ENCODE results near the gene CWC27.

DNA sequence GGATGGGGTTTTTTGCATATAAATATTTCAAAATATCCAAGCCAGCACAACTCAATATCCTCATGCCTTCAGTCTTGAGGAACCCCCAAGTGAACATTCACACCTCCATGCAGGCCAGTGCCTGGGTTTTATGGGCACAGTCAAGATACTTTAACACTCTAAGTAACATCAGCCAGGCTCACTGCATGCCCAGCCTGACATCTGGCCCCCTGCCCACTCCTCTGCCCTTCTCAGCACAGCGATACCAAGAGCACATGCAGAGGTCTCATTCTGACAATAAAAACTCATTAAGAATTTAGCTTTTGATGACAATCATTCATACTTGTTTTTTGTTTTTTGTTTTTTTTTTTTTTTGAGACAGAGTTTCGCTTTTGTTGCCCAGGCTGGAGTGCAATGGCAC is 250.0 kb downstream of the CWC27 start:
- no peak for TF ChIP-seq CTCF (IDR thresholded peaks at IDR 0.05)
- TF ChIP-seq, protein P1, sequence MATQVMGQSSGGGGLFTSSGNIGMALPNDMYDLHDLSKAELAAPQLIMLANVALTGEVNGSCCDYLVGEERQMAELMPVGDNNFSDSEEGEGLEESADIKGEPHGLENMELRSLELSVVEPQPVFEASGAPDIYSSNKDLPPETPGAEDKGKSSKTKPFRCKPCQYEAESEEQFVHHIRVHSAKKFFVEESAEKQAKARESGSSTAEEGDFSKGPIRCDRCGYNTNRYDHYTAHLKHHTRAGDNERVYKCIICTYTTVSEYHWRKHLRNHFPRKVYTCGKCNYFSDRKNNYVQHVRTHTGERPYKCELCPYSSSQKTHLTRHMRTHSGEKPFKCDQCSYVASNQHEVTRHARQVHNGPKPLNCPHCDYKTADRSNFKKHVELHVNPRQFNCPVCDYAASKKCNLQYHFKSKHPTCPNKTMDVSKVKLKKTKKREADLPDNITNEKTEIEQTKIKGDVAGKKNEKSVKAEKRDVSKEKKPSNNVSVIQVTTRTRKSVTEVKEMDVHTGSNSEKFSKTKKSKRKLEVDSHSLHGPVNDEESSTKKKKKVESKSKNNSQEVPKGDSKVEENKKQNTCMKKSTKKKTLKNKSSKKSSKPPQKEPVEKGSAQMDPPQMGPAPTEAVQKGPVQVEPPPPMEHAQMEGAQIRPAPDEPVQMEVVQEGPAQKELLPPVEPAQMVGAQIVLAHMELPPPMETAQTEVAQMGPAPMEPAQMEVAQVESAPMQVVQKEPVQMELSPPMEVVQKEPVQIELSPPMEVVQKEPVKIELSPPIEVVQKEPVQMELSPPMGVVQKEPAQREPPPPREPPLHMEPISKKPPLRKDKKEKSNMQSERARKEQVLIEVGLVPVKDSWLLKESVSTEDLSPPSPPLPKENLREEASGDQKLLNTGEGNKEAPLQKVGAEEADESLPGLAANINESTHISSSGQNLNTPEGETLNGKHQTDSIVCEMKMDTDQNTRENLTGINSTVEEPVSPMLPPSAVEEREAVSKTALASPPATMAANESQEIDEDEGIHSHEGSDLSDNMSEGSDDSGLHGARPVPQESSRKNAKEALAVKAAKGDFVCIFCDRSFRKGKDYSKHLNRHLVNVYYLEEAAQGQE (IDR thresholded peaks at IDR 0.05; ENCODE audit: low read depth, low read length) = no peak
- no peak for TF ChIP-seq SMC3 (IDR thresholded peaks at IDR 0.05; ENCODE audit: low read depth, low read length)
- TF ChIP-seq FOXM1 (IDR thresholded peaks at IDR 0.05; ENCODE audit: low read depth) = no peak
- TF ChIP-seq TAF1 (IDR thresholded peaks at IDR 0.05; ENCODE audit: borderline replicate concordance, low read depth, low read length) = no peak
- TF ChIP-seq MAX (IDR thresholded peaks at IDR 0.05; ENCODE audit: low read depth) = no peak
- no peak for TF ChIP-seq USF1 (IDR thresholded peaks at IDR 0.05; ENCODE audit: borderline replicate concordance, low read depth)
- TF ChIP-seq NRF1 (IDR thresholded peaks at IDR 0.05; ENCODE audit: low read depth, low read length) = no peak
- TF ChIP-seq CHD2 (IDR thresholded peaks at IDR 0.05; ENCODE audit: low read length, partially characterized antibody) = no peak
- TF ChIP-seq POLR2AphosphoS5 (IDR thresholded peaks at IDR 0.05; ENCODE audit: low read depth, low read length) = no peak
- TF ChIP-seq ELF1 (IDR thresholded peaks at IDR 0.05) = no peak
- no peak for TF ChIP-seq SIN3A (IDR thresholded peaks at IDR 0.05; ENCODE audit: borderline replicate concordance, low read depth, low read length)
- no peak; the same call in 1 of the 2 replicates for TF ChIP-seq RCOR1 (IDR thresholded peaks at IDR 0.05; ENCODE audit: low read length)

Data from SK-N-SH (cell line).